Stimulated activated CD8-positive, alpha-beta memory T cell treated with anti-CD3 and anti-CD28 coated beads, Interleukin-4, amount 100 ng/mL, for 24 hours (primary cell): ENCODE measurements around the gene LRRC25.
A peak's percentile ranks its signal among the peaks of the same experiment; 100 is the strongest.
"Not testable (repeated sequence)": the region's sequence is repeated elsewhere in the genome, so short reads cannot be mapped to it uniquely, and the experiment has no call there.

Source experiments
- DNase-seq: peaks from one replicate; pipeline ENCODE4 v3.0.0-alpha.2; 2020; ENCODE audit warnings: low read depth

LRRC25 gene

DNA sequence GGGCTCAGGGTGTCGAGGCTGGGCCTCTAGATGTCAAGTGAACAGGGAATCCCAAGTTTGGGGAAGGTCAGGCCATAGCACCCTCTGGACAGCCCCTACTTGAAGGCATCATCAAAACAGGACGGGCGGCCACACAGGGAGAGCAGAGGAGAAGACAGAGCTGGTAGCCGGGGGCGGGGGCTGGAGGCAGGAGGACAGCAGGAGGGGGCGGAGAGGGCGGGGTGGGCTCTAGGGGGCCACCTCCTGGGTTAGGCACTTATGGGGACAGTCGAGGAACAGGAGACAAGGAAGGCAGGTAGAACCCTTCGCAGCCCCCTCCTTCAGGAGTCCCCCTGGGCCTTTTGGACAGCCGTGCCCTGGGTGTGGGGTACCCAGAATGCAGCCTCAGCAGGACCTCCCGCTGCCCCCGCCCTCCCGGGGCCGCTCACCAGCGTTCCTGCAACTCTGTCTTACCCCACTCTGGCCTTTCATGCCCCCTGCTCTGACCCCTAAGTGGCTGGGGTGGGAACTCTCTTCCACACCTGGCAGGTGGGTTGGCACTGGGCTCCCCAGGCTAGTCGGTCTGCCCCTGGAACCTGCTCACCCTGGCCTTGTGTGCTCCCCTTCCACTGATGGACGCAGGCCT lies 27.6 kb upstream of the LRRC25 start:
- no peak for DNase-seq

DNA sequence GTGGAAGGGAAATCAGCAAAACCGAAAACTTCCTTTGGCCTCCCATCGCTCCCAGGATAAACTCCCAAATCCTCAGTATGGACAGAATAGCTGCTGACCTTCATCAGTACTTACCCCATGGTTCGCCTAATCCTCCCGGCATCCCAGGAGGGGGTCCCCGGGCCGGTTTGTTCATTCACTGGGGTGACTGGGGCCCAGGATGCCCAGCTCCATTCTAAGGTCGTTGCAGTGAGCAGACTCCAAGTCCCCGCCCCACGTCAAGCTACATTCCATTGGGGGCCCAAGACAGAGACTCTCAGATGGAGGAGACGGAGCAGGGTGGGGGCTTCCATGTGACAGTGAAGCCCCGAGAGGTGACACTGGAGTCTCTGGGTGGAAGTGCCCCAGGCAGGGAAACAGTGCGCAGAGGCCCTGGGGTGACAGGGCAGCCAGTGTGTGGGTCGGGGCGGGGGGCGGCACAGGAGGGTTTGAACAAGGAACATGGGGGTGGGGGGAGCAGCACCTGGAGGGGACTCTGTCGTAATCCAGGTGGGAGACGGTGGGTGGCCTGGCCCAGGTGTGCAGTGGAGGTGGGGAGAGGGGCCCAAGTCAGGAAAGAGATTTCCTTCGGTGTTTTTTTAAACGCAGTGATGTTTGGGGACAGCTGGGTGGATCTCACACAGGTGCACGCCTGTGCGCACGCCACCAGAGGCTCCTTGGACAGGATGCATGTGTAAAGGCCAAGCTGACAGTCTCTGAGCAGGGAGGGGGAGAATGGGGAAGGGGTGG lies 26.9 kb upstream of the LRRC25 start:
- DNase-seq = no peak

DNA sequence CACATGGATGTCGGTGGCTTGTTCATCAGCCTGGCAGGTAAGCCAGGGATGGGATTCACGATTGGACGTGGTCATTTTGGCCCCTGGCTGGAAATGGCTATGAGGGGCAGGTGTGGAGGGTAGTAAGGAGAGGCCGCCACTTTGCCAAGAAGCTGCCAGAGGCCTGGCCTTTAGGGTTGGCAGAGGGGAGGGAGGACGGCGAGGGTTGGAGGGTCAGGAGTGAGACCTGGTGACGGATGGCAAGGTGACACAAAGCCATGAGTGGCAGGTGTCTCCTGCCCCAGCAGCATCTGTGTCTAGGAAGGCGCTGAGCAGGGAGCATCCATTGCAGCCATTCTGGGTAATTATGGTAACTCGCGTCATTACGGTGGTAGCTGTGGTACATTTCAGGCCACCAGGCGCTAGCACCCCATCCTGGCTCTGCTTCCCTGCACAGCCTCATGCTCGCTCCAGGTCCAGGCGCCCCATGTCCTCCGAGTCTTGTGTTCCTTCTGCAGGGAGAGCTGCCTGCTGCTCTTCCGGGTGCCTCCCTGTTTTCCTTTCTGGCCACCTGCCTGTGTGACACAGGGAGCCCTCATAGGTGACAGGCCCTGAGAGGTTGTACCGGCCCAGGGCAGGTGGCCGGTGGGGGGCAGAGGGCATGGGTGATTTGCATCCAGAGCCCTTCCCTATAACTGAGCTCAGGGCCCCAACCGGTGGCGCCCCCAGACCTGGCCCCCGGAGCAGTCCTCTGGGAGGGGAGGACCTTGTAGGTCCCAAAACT lies 26.0 kb upstream of the LRRC25 start:
- no peak for DNase-seq

DNA sequence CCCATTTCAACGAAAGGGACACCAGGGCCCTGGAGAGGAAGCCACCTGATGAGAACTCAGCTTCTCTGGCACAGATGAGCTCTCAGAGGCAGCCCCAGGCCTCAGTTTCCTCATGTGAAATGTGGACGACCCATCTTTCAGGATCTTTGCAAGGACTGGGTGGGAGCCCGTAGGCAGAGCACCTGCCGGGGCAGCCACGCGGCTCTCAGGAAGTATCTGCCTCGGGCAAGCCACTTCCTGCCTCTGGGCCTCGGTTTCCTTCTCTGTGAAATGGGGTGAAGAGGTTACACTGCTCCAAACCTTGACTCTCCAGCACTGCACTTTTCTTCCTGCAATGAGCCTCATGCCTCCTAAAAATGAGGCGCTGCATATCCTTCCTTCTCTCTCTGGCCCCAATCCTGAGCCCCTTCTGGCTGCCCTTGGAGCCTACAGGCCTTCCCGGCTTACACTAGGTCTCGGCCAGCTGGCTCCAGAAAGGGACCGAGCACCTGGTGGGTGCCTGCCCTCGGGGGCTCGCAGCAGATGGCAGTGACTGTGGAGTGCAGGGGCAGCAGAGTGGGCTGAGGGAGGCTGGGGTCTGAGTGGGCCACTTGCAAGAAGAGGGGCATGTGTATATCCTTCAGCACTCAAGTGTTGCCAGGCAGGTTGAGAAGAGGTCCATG lies 25.2 kb upstream of the LRRC25 start:
- no peak for DNase-seq

DNA sequence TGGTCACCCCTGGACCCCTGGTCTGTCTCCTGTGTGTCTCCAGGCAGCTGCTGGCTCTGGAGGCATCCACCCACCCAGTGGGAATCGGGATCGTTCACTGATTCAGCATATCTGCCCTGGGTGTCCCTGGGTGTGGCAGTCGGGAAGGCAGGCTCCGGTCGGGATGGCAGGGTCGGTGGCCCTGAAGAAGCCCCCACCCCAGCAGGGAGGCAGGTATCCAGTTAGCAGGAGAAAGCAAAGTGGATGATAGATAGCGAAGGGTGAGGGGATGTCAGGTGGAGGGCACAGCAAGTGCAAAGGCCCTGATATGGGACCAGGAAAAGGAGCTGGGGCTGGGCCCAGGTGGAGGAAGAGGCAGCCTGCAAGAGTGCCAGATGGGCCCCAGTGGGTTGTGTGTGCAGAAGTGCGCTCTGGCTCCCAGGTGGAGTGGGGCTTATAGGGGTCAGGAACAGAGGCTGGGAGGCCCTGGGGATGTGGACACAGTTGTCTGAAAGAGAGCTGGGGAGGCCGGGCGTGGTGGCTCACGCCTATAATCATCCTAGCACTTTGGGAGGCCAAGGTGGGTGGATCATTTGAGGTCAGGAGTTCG lies 24.0 kb upstream of the LRRC25 start:
- no peak for DNase-seq

DNA sequence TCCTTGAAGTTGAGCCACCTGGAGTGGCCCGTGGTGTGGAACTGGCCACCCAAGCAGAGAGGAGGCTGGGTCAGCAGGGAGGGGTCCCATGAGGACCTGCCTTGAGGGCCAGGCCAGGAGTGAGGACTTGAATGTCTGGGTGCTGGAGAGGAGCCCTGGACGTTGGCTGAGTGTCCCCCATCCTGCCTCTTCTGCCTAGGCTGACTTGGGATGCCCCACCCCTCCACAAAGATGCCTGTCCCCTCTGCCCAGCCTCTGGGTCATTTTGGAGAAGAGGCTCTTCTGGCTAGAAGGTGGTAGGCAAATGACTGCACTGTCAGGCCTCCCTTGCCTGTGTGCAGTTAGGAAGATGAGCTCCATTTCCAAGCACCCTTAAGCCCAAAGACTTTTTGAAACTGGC lies 23.5 kb upstream of the LRRC25 start:
- no peak for DNase-seq

DNA sequence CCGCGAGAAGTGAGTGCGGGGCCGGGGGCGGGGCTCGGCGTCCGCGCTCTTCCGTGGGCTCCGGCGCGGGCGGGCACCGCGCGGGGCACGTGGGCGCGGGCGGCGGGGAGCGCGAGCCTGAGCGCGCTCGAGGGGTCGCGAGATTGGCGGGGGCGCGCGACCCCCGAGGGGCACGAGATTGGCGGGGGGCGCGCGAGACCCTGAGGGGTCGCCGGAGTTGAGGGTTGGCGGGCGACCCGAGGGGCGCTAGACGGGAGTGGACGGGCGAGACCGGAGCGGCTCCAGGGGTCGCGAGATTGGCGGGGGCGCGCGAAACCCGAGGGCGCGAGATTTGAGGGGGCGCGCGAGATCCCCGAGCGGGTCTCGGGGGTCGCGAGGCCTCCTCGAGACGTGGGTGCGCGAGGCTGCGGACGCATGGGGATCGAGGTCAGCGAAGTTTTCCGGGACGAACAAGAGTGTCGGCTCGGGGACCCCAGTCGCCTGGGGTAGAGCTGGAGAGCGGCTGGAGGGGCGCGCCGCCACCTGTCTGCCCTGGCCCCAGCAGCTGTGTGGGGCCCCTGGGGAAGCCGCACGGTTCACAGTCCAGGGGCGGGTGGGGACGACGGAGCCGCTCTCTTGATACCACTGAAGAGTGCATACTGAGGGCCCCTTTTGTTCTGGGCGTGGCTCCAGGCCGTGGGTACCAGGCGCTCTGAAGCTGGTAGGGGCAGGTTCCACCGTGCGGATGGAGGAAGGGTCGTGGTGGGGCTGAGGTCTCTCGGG lies 22.5 kb upstream of the LRRC25 start:
- no peak for DNase-seq

DNA sequence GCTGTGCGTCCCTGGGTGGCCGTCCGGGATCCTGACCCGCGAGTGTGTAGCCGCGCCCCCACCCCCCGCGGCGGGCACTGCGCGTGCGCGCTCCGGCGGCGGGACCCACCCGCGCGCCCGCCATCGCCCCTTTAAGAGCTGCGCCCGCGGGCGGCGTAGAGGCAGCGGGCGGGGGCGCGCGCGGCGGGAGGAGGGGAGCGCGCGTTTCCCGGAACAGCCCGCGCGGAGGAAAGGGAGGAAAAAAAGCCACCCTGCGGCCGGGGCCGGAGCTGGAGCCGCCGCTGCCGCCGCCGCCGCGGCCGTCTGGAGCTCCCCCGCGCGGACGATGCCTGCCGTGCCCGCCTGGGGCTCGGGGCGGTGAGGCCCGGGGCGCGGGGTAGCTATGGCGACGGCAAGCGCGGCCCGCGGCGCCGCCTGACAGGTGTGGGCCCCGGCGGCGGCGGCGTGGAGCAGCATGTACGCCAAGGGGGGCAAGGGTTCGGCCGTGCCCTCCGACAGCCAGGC lies 21.8 kb upstream of the LRRC25 start, which contains the start of gene SSBP4:
Gene SSBP4 (plus strand): TSS at position 204 of the 504 bp plus-strand sequence. CDS start 251 bp downstream, at position 455.
- DNase-seq = peak; percentile 51

DNA sequence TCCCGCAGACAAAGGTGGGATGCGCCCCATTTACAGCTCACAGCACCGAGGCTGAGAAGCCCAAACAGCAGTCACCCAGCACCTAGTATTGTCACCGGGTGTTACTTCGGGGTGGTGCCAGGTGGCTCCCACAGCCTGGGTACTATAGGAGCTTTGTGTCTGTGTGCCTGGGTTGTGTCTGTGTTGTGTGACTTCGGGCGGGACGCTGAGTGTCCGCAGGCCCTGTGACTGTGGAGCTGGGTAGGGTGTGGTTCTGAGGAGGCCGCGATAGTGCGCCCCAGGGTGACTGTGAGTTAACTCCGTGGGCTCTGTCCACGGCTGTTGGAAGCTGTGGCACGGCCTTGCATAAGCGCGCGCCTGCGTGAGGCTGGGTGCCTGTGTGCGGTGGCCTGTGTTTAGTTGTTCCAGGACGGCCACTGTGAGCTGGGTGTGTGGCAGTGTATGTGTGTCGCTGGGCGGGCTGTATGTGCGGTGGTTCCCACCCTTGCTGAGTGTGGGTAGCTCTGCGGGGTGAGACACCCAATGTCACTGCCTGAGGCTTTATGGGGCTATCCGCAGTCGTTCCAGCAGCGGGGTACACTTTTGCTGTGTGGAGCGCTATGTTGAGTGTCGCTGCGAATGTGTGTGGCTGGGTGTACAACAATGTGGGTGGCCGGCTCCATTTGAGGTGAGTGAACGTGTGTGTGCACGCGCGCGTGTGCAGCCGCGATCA lies 21.2 kb upstream of the LRRC25 start:
- no peak for DNase-seq

DNA sequence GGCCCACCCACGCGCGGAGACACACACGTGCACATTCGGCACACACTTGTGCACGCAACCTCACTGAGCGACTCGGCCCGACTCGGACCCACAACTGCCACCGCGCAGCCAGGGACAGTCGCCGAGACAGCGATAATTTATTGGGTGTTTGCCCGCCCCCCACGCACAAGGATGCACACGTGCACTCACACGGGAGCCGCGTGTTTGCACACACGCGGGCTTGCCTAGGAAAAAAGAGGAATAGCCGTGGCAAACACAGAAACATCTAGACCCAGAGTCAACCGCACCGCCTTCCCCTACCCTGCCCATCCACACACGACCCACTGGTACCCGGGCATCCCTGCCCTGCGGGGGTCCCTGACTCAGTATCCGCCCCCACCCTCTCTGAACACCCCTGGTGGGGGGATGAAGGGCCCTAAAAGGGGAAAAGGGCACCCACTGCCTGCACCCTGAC lies 20.6 kb upstream of the LRRC25 start:
- no peak for DNase-seq

DNA sequence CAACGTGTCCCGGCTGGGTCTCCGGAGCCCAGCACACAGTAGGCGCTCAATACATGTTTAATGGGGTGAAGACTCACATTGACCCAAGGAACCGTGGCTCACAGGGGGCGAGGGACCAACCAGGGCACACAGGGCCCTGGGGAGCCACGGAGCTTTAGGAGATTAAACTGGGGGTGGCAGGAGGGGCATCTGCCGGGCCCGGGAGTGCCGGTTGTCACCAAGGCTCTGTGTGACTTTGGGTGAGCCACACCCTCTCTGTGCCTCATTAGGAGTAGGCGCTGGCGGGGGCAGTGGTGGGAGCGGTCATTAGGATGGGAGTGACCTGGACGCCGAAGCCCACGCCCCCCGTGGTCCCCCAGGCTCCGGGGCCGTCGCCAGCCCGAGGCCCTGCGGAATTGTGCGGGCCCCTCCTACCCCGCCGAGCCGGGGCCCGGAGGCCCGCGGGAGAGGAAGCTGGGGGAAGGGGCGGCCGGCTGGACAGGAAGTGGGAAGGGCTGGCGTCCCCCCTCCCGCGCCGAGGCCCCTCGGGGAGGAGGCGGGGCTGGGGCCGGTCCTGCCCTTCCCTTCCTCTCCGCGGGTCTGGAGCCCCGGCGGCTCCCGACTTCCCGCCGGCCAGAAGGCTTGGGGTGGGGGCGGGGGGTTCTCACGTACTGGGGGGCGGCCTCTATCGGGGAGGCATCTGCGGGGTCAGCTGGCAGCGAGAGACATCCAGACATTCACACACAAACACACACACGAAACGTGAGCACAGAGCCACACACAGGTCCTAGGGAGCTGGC lies 20.0 kb upstream of the LRRC25 start:
- no peak for DNase-seq

DNA sequence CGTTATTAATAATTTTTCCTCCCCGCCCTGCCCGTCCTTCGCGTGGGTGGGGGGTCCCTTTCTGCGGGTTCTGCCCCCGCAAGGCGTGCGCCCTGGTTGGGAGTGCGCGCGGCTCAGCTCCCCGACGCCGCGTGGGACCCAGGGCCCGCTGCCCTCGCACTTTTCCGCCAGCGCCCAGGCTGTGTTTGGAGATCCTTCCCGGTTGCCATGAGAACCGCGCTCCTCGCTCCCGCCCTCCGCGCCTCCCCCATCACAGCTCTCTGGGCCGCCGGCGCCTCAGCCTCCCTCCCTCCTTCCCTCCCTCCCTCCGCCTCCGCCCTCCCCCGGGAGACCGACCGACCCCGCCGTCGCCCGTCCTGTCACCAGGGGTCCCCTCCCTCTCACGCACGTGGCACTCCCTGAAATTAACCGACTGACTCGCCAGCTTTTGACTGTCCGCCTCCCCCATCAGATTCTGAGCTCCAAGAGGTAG lies 19.4 kb upstream of the LRRC25 start:
- DNase-seq = peak; percentile 58

DNA sequence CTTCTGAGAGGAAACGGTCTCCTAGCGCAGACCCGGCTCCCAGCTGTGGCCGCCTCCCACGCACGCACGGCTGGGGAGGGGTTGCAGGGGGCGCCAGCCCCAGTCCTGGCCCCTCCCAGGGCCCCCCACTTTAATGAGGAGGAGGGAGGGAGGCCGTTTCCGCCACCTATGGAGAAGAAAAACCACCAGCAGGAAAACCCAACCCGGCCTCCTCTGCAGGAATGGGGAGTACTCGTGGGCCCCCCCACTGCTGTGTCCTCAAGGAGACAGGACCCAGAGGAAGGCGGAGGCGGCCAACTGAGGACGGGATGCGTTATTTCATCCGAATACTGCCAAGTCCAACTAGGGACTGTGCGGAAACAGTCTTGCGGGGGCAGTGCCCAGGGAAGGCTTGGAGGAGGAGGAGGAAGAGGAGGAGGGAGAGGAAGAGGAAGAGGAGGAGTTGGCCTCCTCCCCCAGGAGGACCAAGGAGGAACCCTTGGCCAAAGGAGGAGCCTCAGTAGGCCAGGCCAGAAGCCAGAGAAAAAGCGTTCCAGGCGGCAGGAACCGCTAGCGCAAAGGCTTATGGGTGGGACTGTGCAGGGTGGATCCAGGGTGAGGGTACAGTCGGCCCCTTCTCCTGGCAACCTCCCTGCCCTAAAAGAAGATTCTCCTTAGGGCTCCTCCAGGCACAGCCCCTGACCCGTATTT lies 17.9 kb upstream of the LRRC25 start:
- DNase-seq = no peak

DNA sequence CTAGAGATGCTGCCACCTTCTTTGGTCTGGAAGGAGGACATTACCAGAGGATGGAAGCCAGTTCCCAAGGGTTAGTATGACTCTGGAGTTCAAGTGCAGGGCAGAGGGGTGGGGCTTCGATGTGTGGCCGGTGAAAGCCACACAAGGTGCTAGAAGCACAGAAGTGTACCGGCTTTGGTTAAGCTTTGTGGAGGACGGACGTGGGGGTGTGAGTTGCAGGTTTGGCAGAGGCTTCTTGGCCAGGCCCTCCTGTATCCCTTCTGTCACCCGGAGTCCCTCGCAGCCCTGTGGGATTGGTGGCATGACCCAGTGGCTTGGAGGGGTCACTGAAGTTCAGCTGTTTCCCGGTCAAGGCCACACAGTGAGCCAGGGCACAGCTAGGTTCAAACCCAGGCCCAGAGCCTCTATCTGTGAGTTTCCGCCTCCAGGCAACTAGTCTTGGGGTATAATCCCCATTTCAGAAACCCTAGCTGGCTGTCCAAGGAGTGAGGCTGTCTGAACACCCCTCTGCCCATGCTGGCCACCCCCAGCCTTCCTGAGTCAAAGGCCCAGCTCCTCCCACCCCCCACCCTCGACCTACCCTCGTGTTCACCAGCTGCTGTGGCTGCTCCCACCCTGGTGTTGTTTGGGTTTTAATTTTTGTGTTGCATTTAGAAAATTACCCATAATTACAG lies 17.2 kb upstream of the LRRC25 start:
- DNase-seq = no peak

DNA sequence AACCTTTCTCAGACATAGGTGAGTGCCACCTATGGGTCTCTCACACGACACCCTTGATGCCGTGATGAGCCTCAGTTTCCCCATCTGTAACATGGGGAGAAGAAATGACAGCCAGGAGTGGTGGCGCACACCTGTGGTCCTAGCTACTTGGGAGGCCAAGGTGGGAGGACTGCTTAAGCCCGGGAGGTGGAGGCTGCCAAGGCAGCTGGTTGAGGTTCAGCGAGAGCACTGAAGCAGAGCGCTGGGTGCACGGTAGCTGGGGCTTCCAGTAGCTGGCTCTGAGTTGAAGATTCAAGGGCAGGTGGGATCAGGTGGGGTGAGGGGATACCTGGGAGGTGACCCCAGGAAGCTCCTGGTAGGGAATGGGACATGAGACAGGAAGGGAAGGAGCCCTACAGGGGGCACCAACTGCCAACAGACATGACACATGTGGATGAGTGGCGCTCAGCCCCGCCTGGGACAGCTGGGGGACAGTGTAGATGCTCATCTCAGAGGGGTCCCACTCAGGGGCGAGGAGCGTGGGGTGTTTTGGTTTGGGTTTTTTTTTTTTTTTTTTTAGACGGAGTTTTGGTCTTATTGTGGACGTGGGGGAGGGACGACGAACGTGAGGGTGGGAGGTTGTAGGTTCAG lies 15.3 kb upstream of the LRRC25 start:
- no peak for DNase-seq

DNA sequence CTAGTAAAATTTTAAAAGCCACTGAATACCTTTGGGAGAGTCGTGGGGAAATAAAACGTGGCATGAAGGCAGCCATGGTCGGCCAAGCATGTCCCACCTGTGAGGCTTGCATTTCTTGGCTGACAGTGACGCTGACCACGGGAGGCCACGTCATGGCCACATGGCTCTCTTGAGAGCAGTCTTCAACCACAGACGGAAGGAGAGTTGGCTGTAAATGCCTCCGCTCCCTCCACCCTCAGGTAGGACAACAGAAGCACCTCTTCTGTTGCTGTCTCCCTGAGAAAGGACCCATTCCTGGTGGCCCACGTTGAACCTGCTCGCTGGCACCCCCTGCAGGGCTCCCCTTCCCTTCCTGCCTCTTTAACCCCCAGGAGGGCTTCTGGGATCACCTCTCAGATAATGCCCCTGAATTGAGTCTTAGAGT lies 10.6 kb upstream of the LRRC25 start:
- no peak for DNase-seq

DNA sequence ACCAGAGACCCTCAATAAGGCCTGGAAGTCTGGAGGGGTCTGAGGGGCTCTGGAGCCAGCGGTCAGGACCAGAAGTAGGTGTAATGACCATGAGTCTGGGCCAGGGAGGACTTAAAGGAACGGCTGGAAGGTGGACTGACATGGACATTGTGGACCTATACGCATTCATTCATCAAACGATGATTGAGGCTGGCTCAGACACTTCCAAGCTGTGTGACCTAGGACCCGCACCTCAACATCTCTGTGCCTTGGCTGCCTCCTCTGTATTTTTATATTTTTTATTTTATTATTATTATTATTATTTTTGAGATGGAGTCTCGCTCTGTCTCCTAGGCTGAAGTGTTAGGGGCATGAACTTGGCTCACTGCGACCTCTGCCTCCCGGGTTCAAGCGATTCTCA lies 9.3 kb upstream of the LRRC25 start:
- no peak for DNase-seq

DNA sequence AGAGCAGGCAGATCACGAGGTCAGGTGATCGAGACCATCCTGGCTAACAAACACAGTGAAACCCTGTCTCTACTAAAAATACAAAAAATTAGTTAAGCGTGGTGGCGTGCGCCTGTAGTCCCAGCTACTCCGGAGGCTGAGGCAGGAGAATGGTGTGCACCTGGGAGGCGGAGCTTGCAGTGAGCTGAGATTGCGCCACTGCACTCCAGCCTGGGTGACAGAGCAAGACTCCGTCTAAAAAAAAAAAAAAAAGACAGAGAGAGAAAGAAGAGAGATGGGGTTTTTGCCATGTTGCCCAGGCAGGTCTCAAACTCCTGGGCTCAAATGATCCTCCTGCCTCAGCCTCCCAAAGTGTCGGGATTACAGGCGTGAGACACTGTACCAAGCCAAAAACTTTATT lies 8.3 kb upstream of the LRRC25 start:
- DNase-seq = not testable (repeated sequence)
